Neuronal stem cell (in vitro differentiated cells): ENCODE measurements around the gene SPTA1.

Experiments
- DNase-seq: peaks from one replicate; pipeline ENCODE4 v3.0.0-alpha.2; 2013; ENCODE audit warnings: low spot score
- H2AFZ ChIP-seq: one replicate; pipeline ENCODE4 v1.6.1; 2013; ENCODE audit warnings: mild to moderate bottlenecking, low read length, inconsistent platforms
- H2AK5ac ChIP-seq: 2 replicates; pipeline ENCODE4 v1.6.1; 2013; ENCODE audit warnings: low read depth, mild to moderate bottlenecking, inconsistent platforms, low read length, moderate library complexity, mixed read lengths
- H2BK120ac ChIP-seq: 2 replicates; pipeline ENCODE4 v1.6.1; 2013; ENCODE audit warnings: low read depth, mild to moderate bottlenecking, inconsistent platforms, low read length, moderate library complexity, mixed read lengths
- H2BK12ac ChIP-seq: one replicate; pipeline ENCODE4 v1.6.1; 2013; ENCODE audit warnings: low read length, inconsistent platforms
- H2BK15ac ChIP-seq: 2 replicates; pipeline ENCODE4 v1.6.1; 2013; ENCODE audit warnings: mild to moderate bottlenecking, low read length, inconsistent platforms, mixed read lengths
- H2BK5ac ChIP-seq: one replicate; pipeline ENCODE4 v1.6.1; 2013; ENCODE audit warnings: inconsistent platforms, mild to moderate bottlenecking, low read length, moderate library complexity
- H3K14ac ChIP-seq: one replicate; pipeline ENCODE4 v1.6.1; 2013; ENCODE audit warnings: low read length, inconsistent platforms
- H3K18ac ChIP-seq: 2 replicates; pipeline ENCODE4 v1.6.1; 2013; ENCODE audit warnings: low read length, inconsistent platforms
- H3K23ac ChIP-seq: 2 replicates; pipeline ENCODE4 v1.6.1; 2013; ENCODE audit warnings: low read depth, mild to moderate bottlenecking, mixed read lengths, low read length, inconsistent platforms; ENCODE audit not compliant: poor library complexity
- H3K27ac ChIP-seq: replicated peaks from 3 replicates; pipeline ENCODE4 v1.5.1; 2013; ENCODE audit warnings: low read length, inconsistent platforms
- H3K27me3 ChIP-seq, 3 experiments: 2 replicates each; pipeline ENCODE4 v1.6.1; 2013; ENCODE audit warnings: low read length in 3 of 3, mild to moderate bottlenecking in 2 of 3, inconsistent platforms in 1 of 3, low read depth in 1 of 3, mixed read lengths in 1 of 3, moderate library complexity in 1 of 3; ENCODE audit not compliant: control insufficient read depth in 3 of 3, insufficient read depth in 3 of 3
- H3K36me3 ChIP-seq, 2 donors: replicated peaks in 1 of 2; 2 replicates each; pipeline ENCODE4 v1.6.1; 2013; ENCODE audit warnings: low read length in 2 of 2; ENCODE audit not compliant: control insufficient read depth in 2 of 2, insufficient read depth in 2 of 2
- H3K4ac ChIP-seq: 2 replicates; pipeline ENCODE4 v1.6.1; 2013; ENCODE audit warnings: inconsistent platforms, mild to moderate bottlenecking, low read length, moderate library complexity
- H3K4me1 ChIP-seq, 2 donors: 1 replicate in 1 of 2; 2 replicates in 1 of 2; pipeline ENCODE4 v1.6.1; 2013; ENCODE audit warnings: low read length in 2 of 2, low read depth in 1 of 2; ENCODE audit not compliant: control insufficient read depth in 2 of 2, insufficient read depth in 1 of 2
- H3K4me2 ChIP-seq: one replicate; pipeline ENCODE4 v1.6.1; 2013; ENCODE audit warnings: mild to moderate bottlenecking, low read length, inconsistent platforms; ENCODE audit not compliant: insufficient read depth, poor library complexity, severe bottlenecking
- H3K4me3 ChIP-seq, 2 donors: 2 replicates each; pipeline ENCODE4 v1.5.1; 2013; ENCODE audit warnings: low read length in 2 of 2, mild to moderate bottlenecking in 2 of 2, inconsistent platforms in 1 of 2, moderate library complexity in 1 of 2
- H3K79me1 ChIP-seq: one replicate; pipeline ENCODE4 v1.6.1; 2013; ENCODE audit warnings: low read depth, mild to moderate bottlenecking, inconsistent platforms, low read length, moderate library complexity
- H3K9ac ChIP-seq: one replicate; pipeline ENCODE4 v1.6.1; 2013; ENCODE audit warnings: mild to moderate bottlenecking, low read depth, low read length, inconsistent platforms; ENCODE audit not compliant: poor library complexity
- H3K9me3 ChIP-seq, 2 donors: replicated peaks in 1 of 2; 2 replicates each; pipeline versions ENCODE3 to v1.6.1; 2013; ENCODE audit warnings: low read length in 2 of 2, mild to moderate bottlenecking in 2 of 2, inconsistent platforms in 1 of 2, low read depth in 1 of 2, mixed read lengths in 1 of 2, moderate library complexity in 1 of 2; ENCODE audit not compliant: control insufficient read depth in 2 of 2, insufficient read depth in 1 of 2
- H4K8ac ChIP-seq: one replicate; pipeline ENCODE4 v1.6.1; 2013; ENCODE audit warnings: low read depth, mild to moderate bottlenecking, inconsistent platforms, low read length, moderate library complexity
- H4K91ac ChIP-seq: one replicate; pipeline ENCODE4 v1.6.1; 2013; ENCODE audit warnings: low read length, low read depth, mild to moderate bottlenecking, inconsistent platforms; ENCODE audit not compliant: poor library complexity
- WGBS, 2 donors: extraction: QIAGEN DNeasy Blood & Tissue Kit; methylation state at CpG; one replicate each; pipeline ENCODE4 v1.1.7; 2013; ENCODE audit warnings: missing lambda C conversion rate in 2 of 2, mixed read lengths in 1 of 2; ENCODE audit not compliant: insufficient read length in 2 of 2, insufficient replicate concordance in 1 of 2; ENCODE audit errors: extremely low coverage in 2 of 2; 5-methylcytosine and 5-hydroxymethylcytosine counted together

Gene SPTA1

DNA sequence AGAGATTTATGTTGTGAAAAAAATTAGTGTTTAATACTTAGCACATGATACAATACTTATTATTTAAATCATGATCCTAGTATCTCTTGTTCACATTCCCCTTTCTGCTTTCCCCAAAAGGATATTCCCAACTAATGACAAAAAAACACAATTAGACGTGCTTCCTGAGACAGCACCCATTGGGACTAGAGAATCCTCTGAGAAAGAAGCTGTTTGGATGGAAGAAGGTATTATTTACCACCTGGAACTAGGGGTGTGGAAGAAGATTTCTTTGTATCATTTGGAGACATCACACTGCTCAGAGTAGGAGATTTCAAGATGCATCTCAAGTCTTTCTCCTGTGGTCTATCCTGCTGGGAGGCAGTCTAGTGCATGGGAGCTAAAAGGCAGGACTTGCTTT is 81.5 kb downstream of the SPTA1 start, which contains the start of gene OR10Z1:
OR10Z1 (plus strand) TSS at position 301 of the 400 bp plus-strand sequence. CDS start 1,171 bp downstream, outside the sequence.
- no peak within 1 kb of the TSS for H2BK12ac ChIP-seq

DNA sequence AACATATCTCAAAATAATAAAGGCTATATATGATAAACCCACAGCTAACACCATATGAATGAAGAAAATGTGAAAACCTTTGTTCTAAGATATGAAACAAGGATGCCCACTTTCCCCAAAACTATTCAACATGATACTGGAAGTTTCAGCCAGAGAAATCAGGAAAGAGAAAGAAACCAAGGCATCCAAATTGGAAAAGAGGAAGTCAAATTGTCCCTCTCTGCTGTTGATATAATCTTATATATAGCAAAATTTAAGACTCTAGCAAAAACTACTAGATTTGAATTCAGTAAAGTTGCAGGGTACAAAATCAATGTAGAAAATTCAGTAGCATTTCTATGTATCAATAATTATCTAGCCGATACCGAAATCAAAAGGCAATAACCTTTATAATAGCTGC is 85.8 kb downstream of the SPTA1 start:
- Histone ChIP-seq H3K4me3 (no peak overlapping the region), H3K79me1 (no peaks in the 10 kb centered on the region), H3K27ac (no peak overlapping the region), H2BK12ac (no peak overlapping the region), H3K14ac (no peak overlapping the region), H3K4me2 (no peak overlapping the region), H3K36me3 (no peaks in the 10 kb centered on the region), H4K91ac (no peak overlapping the region), H2BK15ac (no peak overlapping the region), H3K4me1 (no peaks in the 10 kb centered on the region), H4K8ac (no peak overlapping the region), H3K18ac (no peak overlapping the region), H3K27me3 (no peaks in the 10 kb centered on the region), H2BK5ac (no peak overlapping the region), H2BK120ac (no peak overlapping the region), H3K23ac (no peak overlapping the region), H3K9ac (no peak overlapping the region), H3K9me3 (peaks cover 0 to 8% of the 10 kb centered on the region in 2 donors), H2AFZ (no peak overlapping the region), H2AK5ac (no peak overlapping the region), H3K4ac (no peak overlapping the region)
- WGBS, 2 donors = no CpG with 5 or more reads among the region's 2 CpGs
- no peak for DNase-seq

More for the DNA sequence above, 81.5 kb downstream of the SPTA1 start, which contains the start of gene OR10Z1:
- no peak within 1 kb of the TSS for H3K4me2 ChIP-seq
- H3K36me3 ChIP-seq = no peaks in the 10 kb centered on the region
- H3K9ac ChIP-seq = no peak within 1 kb of the TSS
- H2BK15ac ChIP-seq = no peak within 1 kb of the TSS
- no peak within 1 kb of the TSS for H2BK5ac ChIP-seq
- H3K23ac ChIP-seq = no peak within 1 kb of the TSS
- no peak within 1 kb of the TSS for H2AK5ac ChIP-seq
- no peaks in the 10 kb centered on the region for H3K79me1 ChIP-seq
- no peak within 1 kb of the TSS for H3K4me3 ChIP-seq
- no peaks in the 10 kb centered on the region for H3K27me3 ChIP-seq
- H3K4ac ChIP-seq = no peak within 1 kb of the TSS
- no peak within 1 kb of the TSS for H3K18ac ChIP-seq
- H2BK120ac ChIP-seq = no peak within 1 kb of the TSS
- no peak within 1 kb of the TSS for H3K27ac ChIP-seq
- H4K8ac ChIP-seq = no peak within 1 kb of the TSS
- WGBS, 2 donors = no CpG with 5 or more reads among the region's 1 CpG
- DNase-seq = no peak
- H3K4me1 ChIP-seq = peaks cover 0 to 2% of the 10 kb centered on the region in 2 donors
- peaks cover 0 to 2% of the 10 kb centered on the region in 2 donors for H3K9me3 ChIP-seq
- H4K91ac ChIP-seq = no peak within 1 kb of the TSS
- H2AFZ ChIP-seq = no peak within 1 kb of the TSS
- H3K14ac ChIP-seq = no peak within 1 kb of the TSS

DNA sequence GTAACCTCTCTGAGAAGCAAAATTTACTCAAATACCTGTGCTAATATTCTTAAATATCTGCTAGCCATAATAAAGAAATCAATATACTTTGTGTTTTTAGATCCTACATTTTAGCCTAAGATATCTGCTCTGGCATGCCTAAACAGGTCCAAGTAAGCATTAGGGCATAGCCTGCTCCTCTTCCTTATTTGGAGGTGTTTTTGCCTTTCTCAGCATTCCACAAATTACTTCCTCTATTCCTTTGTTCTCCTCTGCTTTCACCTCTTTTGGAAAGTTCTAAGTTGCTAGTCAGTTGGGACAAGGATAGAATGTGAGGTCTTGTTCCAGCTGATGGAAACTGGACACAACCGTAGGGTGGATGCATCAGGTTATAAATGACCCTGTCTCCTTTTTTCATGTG is 99.6 kb downstream of the SPTA1 start:
- H3K18ac ChIP-seq = no peak overlapping the region
- no peaks in the 10 kb centered on the region for H3K4me1 ChIP-seq
- H3K27me3 ChIP-seq = no peaks in the 10 kb centered on the region
- H3K36me3 ChIP-seq = no peaks in the 10 kb centered on the region
- H3K4ac ChIP-seq = no peak overlapping the region
- no peak overlapping the region for H4K91ac ChIP-seq
- H3K27ac ChIP-seq = no peak overlapping the region
- no peak overlapping the region for H2AFZ ChIP-seq
- no peak overlapping the region for H2AK5ac ChIP-seq
- no peak overlapping the region for H3K4me3 ChIP-seq
- H3K4me2 ChIP-seq = no peak overlapping the region
- H3K9ac ChIP-seq = no peak overlapping the region
- no CpG with 5 or more reads among the region's 1 CpG for WGBS, 2 donors
- H4K8ac ChIP-seq = no peak overlapping the region
- H3K79me1 ChIP-seq = no peaks in the 10 kb centered on the region
- no peak overlapping the region for H2BK5ac ChIP-seq
- no peak overlapping the region for H2BK120ac ChIP-seq
- no peak overlapping the region for H3K14ac ChIP-seq
- no peak overlapping the region for H2BK15ac ChIP-seq
- no peak overlapping the region for H3K23ac ChIP-seq
- no peak overlapping the region for H2BK12ac ChIP-seq
- H3K9me3 ChIP-seq = peaks cover 0 to 5% of the 10 kb centered on the region in 2 donors
- no peak for DNase-seq

DNA sequence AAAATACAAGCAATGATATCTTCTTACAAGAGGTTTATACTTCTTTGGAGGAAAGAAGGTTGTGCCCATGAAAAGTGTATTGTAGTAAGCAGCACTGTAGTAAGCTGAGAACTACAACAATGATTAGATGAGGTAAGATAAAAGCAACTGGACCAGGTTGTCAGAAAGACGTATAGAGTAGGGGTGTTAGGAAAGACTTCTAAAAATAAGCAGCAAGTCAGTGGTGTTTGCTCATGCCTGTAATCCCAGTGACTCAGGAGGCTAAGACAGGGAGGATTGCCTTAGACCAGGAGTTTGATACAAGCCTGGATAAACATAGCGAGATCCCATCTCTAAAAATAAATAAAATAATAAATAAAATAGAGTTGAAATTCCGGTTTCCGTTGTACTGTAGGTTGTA is 102.6 kb downstream of the SPTA1 start:
- no peaks in the 10 kb centered on the region for H3K4me1 ChIP-seq
- H3K18ac ChIP-seq = no peak overlapping the region
- H2BK5ac ChIP-seq = no peak overlapping the region
- H3K9ac ChIP-seq = no peak overlapping the region
- H2BK12ac ChIP-seq = no peak overlapping the region
- no peak overlapping the region for H3K14ac ChIP-seq
- no peak overlapping the region for H3K23ac ChIP-seq
- no peak overlapping the region for H2BK120ac ChIP-seq
- no peak overlapping the region for H3K4ac ChIP-seq
- no peak overlapping the region for H4K8ac ChIP-seq
- no CpG with 5 or more reads among the region's 4 CpGs for WGBS, 2 donors
- no peak overlapping the region for H3K4me3 ChIP-seq
- H3K4me2 ChIP-seq = no peak overlapping the region
- no peak overlapping the region for H4K91ac ChIP-seq
- no peak overlapping the region for H2AK5ac ChIP-seq
- no peaks in the 10 kb centered on the region for H3K79me1 ChIP-seq
- no peak overlapping the region for H3K27ac ChIP-seq
- no peak overlapping the region for H2AFZ ChIP-seq
- H2BK15ac ChIP-seq = no peak overlapping the region
- no peak for DNase-seq
- H3K9me3 ChIP-seq = peaks cover 0 to 5% of the 10 kb centered on the region in 2 donors
- H3K27me3 ChIP-seq = no peaks in the 10 kb centered on the region
- H3K36me3 ChIP-seq = no peaks in the 10 kb centered on the region
